ENCODE results near the gene FOXD1.

The FOXD1 gene

GRCh38 chr5:73450672-73451223 lies 2.2 kb upstream of the FOXD1 start:
- no peak for TF ChIP-seq CTCF (IDR thresholded peaks at IDR 0.05; ENCODE audit: control insufficient read depth, extremely low read depth, insufficient read depth)
- H3K4me3 ChIP-seq (ENCODE audit: low read depth, low read length): no peak overlapping the region; the same call in 1 of the 2 replicates
- no peak for DNase-seq (ENCODE audit: low read depth)

- H3K4me3 ChIP-seq (ENCODE audit: low read depth, low read length): no peak overlapping the region
- DNase-seq (ENCODE audit: low read depth): no peak
- no peak for TF ChIP-seq CTCF (IDR thresholded peaks at IDR 0.05; ENCODE audit: control insufficient read depth, extremely low read depth, insufficient read depth)
Measured at GRCh38 chr5:73450137-73450536, 1.6 kb upstream of the FOXD1 start.

GRCh38 chr5:73447530-73448462 lies 781 bp downstream of the FOXD1 start:
- H3K4me3 ChIP-seq (ENCODE audit: low read depth, low read length): peak overlapping the region; percentile 56
- no peak for DNase-seq (ENCODE audit: low read depth)
- TF ChIP-seq CTCF (IDR thresholded peaks at IDR 0.05; ENCODE audit: control insufficient read depth, extremely low read depth, insufficient read depth): 0 out of 2 replicates have a peak, but pooled peaks have one; percentile 10

GRCh38 chr5:73446631-73447529 lies 1.7 kb downstream of the FOXD1 start:
- DNase-seq (ENCODE audit: low read depth): no peak
- TF ChIP-seq CTCF (IDR thresholded peaks at IDR 0.05; ENCODE audit: control insufficient read depth, extremely low read depth, insufficient read depth): no peak
- H3K4me3 ChIP-seq (ENCODE audit: low read depth, low read length): peak overlapping the region; percentile 44

GRCh38 chr5:73445665-73446630 lies 2.6 kb downstream of the FOXD1 start:
- DNase-seq (ENCODE audit: low read depth): no peak
- H3K4me3 ChIP-seq (ENCODE audit: low read depth, low read length): peak overlapping the region; percentile 44
- TF ChIP-seq CTCF (IDR thresholded peaks at IDR 0.05; ENCODE audit: control insufficient read depth, extremely low read depth, insufficient read depth): no peak

All from LNCaP clone FGC (cell line).